Suprapubic skin (tissue), 3 donors: ENCODE measurements around the gene HOXB7.

Source experiments
- CTCF ChIP-seq, 2 donors: fragments of 200-600 bp in 1 of 2; fragments of 450-650 bp in 1 of 2; sonication (generic) in 1 of 2; IDR thresholded peaks; one replicate each; pipeline ENCODE4 v1.5.1; 2016 to 2019; ENCODE audit warnings: antibody characterized with exemption in 2 of 2, mild to moderate bottlenecking in 1 of 2, moderate library complexity in 1 of 2
- POLR2AphosphoS5 ChIP-seq, 3 donors: sonication (generic); formaldehyde crosslinking; IDR thresholded peaks; one replicate each; pipeline ENCODE4 v1.6.1; 2017; ENCODE audit warnings: antibody characterized with exemption in 3 of 3

- TF ChIP-seq CTCF (IDR thresholded peaks at IDR 0.05) = no peak
- no peak for TF ChIP-seq POLR2AphosphoS5 (IDR thresholded peaks at IDR 0.05)
Observed at GRCh38 chr17:48558831-48559121, 52.0 kb downstream of the HOXB7 start.
